ENCODE measurements around the gene PASK.
"Not testable (repeated sequence)": the region's sequence is repeated elsewhere in the genome, so short reads cannot be mapped to it uniquely, and the experiment has no call there.

PASK gene
- long read RNA-seq, donor 1, full-length matches to known transcripts = 1 of 1 reads
- long read RNA-seq, donor 1, partial matches to known transcripts = 0 of 1 reads
- long read RNA-seq, donor 1, other reads (novel, unspliced or antisense) = 0 of 1 reads
- long read RNA-seq, donor 2 = 0 reads
- long read RNA-seq, donor 3, full-length matches to known transcripts = 1 of 1 reads
- long read RNA-seq, donor 3, partial matches to known transcripts = 0 of 1 reads
- long read RNA-seq, donor 3, other reads (novel, unspliced or antisense) = 0 of 1 reads
- long read RNA-seq, donor 4, full-length matches to known transcripts = 1 of 1 reads
- long read RNA-seq, donor 4, partial matches to known transcripts = 0 of 1 reads
- long read RNA-seq, donor 4, other reads (novel, unspliced or antisense) = 0 of 1 reads
- long read RNA-seq, donor 5, partial matches to known transcripts = 0 of 1 reads
- long read RNA-seq, donor 5, other reads (novel, unspliced or antisense) = 0 of 1 reads
- long read RNA-seq, donor 6 = 0 reads
- long read RNA-seq, donor 7 = 0 reads
- long read RNA-seq, donor 8 = 0 reads

- DNase-seq = peak; percentile 94
Observed at GRCh38 chr2:241148891-241149674, at the start of gene PASK. PASK (minus strand) TSS chr2:241149472; CDS start chr2:241143032, 6,440 bp downstream.

GRCh38 chr2:241198381-241199279 is 49.4 kb upstream of the PASK start:
- DNase-seq = no peak

GRCh38 chr2:241197947-241198346 is 48.7 kb upstream of the PASK start:
- DNase-seq = no peak

GRCh38 chr2:241197246-241197645 is 48.0 kb upstream of the PASK start:
- DNase-seq = not testable (repeated sequence)

GRCh38 chr2:241195506-241196130 is 46.3 kb upstream of the PASK start:
- DNase-seq = no peak

- no peak for DNase-seq
Observed at GRCh38 chr2:241194811-241195210, 45.5 kb upstream of the PASK start.

GRCh38 chr2:241193271-241193670 is 44.0 kb upstream of the PASK start:
- no peak for DNase-seq

- DNase-seq = no peak
Observed at GRCh38 chr2:241191081-241191480, 41.8 kb upstream of the PASK start.

GRCh38 chr2:241190291-241190981 is 41.2 kb upstream of the PASK start:
- DNase-seq = no peak

GRCh38 chr2:241189856-241190201 is 40.6 kb upstream of the PASK start:
- DNase-seq = no peak

- no peak for DNase-seq
Observed at GRCh38 chr2:241189093-241189855, 40.0 kb upstream of the PASK start.

- DNase-seq = no peak
Observed at GRCh38 chr2:241188361-241189092, 39.3 kb upstream of the PASK start, which contains the start of gene ANO7. ANO7 (plus strand) TSS chr2:241188677; CDS start chr2:241190064, 1,387 bp downstream.

GRCh38 chr2:241187918-241188234 is 38.6 kb upstream of the PASK start:
- DNase-seq = no peak

- no peak for DNase-seq
Observed at GRCh38 chr2:241187101-241187917, 38.0 kb upstream of the PASK start.

- no peak for DNase-seq
Observed at GRCh38 chr2:241185961-241186360, 36.7 kb upstream of the PASK start.

- no peak for DNase-seq
Observed at GRCh38 chr2:241184901-241185300, 35.6 kb upstream of the PASK start.

- DNase-seq = no peak
Observed at GRCh38 chr2:241183221-241183620, 33.9 kb upstream of the PASK start.

GRCh38 chr2:241182531-241183133 is 33.4 kb upstream of the PASK start:
- no peak for DNase-seq

Measured in right kidney (tissue), 9 donors.